ENCODE results near the gene CREG2. TPM values are rescaled to one million over a fixed set of nuclear protein-coding genes. Genes with fewer than 3 reads are reported as not detected.
A peak's percentile ranks its signal among the peaks of the same experiment; 100 is the strongest.

CREG2 gene
- total RNA-seq, 1 experiment from 2014 or later, result not detected

DNA sequence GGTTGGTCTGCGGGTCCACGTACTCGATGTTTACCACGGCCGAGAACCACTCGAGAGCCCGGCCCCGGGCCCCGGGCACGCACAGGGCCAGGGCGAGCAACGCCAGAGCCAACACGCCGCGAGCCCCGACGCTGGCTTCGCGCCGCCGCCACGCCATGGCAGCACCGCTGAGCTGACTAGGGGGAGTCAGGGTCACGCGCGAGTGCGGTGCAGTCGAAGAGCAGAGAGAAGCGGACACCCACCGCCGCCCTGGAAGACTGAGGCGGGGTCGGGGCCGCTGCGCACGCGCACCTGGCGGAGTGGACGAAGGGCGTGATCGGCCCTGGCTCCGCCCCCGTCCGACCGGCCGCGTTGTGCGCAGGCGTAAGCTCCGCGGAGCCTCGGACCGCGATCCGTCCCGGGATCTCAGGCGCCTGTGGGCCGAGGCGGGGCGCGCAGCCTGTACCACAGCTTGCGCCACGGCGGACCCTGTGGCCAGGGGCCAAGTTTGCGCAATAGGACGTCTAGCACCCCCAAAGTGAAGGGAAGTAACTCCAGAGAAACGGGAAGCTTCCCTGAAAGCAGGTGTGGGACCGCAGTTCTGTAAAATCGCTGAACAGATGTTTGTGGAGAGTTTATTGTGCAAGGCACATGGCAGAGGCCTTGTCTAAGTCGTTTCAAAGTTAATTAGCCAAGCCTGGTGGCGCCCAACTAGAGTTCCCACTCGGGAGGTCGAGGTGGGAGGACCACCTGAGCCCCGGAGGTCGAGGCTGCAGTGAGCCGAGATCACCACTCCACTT lies 78.7 kb downstream of the CREG2 start, which contains the start of gene RNF149:
Gene RNF149 (minus strand): TSS at position 270 of the 779 bp plus-strand sequence. CDS start 113 bp downstream, at position 157.
- peak; percentile 93 for DNase-seq (ENCODE audit: low spot score)

DNA sequence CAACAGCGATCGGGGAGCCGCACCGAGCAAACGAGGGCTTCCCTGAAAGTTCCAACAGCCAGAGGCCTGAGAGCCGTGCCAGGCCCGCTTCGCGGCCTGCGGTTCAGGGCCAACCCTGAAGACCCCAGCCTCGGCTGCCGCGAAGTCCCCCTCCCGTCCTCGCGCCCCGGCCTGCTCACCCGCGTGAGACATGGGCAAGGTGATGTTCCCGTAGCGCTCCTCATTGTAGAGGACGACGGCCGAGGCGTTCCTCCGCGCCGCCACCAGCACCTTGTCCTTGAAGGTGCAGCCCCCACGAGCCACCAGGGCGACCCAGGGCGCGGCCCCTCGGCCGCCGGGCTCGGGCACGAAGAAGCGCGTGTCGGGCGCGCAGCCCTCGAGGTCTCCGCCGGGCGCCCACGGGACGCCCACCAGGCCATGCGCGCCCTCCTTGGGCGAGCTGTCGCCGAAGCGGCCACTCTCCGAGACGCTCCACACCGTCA lies 79.3 kb downstream of the CREG2 start:
- DNase-seq (ENCODE audit: low spot score), result peak; percentile 26

- peak; percentile 41 for DNase-seq (ENCODE audit: low spot score)
Observed at GRCh38 chr2:101307503-101307902, 79.8 kb downstream of the CREG2 start.

GRCh38 chr2:101306410-101306809 lies 80.9 kb downstream of the CREG2 start:
- no peak for DNase-seq (ENCODE audit: low spot score)

GRCh38 chr2:101305492-101306078 lies 81.7 kb downstream of the CREG2 start:
- DNase-seq (ENCODE audit: low spot score), result peak; percentile 3

- DNase-seq (ENCODE audit: low spot score), result no peak
Observed at GRCh38 chr2:101305035-101305434, 82.3 kb downstream of the CREG2 start.

DNA sequence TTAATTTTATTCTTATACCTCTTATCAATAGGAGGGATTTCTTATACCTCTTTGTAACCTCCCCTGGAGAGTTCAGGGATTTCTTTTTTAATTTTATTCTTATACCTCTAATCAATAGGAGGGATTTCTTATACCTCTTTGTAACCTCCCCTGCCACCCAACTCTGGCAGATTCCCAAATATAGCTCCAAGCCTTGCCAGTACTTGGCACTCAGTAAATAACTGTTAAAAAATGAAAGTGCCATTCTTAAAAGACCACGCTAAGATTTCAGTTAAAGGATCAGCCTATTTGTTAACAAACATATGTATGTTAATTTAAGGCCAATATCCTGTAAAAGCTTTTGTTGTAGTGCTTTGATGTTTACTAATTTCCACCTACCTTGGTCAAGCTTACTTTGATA lies 83.6 kb downstream of the CREG2 start:
- DNase-seq (ENCODE audit: low spot score), result no peak

GRCh38 chr2:101302016-101302415 lies 85.3 kb downstream of the CREG2 start:
- DNase-seq (ENCODE audit: low spot score), result peak; percentile 17

DNA sequence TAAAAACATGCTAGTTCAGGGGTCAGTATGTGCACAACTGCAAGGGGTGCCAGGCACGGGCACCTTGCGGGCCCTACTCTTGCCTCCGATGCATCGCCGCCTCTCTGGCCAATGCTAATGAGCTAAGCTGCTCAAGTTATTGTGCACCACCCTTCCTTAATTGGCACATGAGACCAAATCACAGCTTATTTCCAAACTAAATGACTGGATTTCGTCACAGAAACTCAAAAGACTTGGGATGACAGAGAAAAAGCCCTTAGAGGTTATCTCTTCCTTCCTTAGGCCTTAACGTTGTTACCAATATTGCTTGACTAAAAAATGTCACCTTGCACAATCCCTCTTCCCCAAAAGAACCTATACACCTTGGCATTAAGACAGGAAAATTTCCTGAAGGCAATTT lies 86.5 kb downstream of the CREG2 start:
- DNase-seq (ENCODE audit: low spot score), result no peak

DNA sequence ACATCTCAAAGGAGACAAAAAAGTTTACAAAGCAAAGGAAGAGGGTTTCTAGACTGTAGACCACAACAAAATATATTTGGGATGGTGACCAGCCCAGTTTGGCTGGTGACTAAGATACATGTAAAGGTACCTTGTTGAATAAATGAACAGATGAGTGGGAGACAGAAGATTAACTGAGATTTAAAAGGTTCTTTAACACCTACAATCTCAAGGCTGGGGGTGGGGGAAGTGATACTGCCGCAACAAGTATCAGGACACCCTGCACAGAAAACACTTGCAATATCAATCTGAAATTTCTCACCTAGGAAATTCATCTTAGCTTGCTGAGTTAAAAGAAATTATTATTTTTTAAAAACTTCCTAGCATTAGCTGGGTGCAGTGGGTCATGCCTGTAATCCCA lies 87.1 kb downstream of the CREG2 start:
- no peak for DNase-seq (ENCODE audit: low spot score)

DNA sequence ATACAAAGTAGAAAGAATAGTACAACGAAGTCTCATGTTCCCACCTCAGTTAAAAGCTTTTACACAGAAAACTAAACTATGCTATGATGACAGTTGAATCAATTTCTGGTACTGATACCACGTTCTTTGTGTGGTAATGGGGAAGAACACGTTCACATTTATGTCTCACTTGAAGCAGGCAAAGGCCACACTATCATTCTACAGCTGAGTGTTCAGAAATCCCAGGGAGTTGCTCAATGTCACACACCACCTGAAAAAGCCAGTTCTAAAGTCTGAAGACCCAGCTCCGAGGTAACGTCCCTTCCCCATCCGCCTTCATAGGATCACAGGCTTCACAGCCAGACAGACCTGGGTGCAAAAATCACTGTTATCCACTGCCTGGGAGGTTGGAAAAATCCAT lies 87.7 kb downstream of the CREG2 start:
- no peak for DNase-seq (ENCODE audit: low spot score)

DNA sequence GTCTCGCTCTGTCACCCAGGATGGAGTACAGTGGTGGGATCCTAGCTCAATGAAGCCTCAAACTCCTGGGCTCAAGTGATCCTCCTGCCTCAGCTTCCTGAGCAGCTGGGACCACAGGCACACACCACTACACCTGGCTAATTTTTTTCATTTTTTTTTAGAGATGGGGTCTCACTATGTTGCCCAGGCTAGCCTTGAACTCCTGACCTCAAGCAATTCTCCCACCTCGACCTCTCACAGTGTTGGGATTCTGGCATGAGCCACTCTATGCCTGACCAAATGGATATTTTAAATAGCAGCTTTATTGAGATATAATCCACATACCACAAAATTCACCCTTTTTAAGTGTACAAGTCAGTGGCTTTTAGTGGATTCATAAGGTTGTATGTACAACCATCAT lies 89.9 kb downstream of the CREG2 start:
- no peak for DNase-seq (ENCODE audit: low spot score)

GRCh38 chr2:101296371-101296770 lies 90.9 kb downstream of the CREG2 start:
- DNase-seq (ENCODE audit: low spot score), result no peak

GRCh38 chr2:101295895-101296294 lies 91.4 kb downstream of the CREG2 start:
- DNase-seq (ENCODE audit: low spot score), result no peak

Small RNA genes lying within 50 kb of the gene (small RNA-seq; reads per million reads assigned to genes)
- not detected for gene MIR5696

Other genes with a start within 250 kb of the CREG2 start
- 30.3 and 33.4 TPM in 2 replicates for gene TBC1D8, start 236.1 kb downstream of the CREG2 start, total RNA-seq (2014; rRNA removed; shearing (Covaris generic))
- gene CNOT11, start 134.6 kb downstream of the CREG2 start, total RNA-seq (2014; rRNA removed; shearing (Covaris generic)), result 64.9 and 68.6 TPM in 2 replicates
- 51.2 and 53.8 TPM in 2 replicates for gene RNF149, start 78.8 kb downstream of the CREG2 start, total RNA-seq (2014; rRNA removed; shearing (Covaris generic))
- not detected in 2 replicates for gene RFX8, start 87.6 kb upstream of the CREG2 start, total RNA-seq (2014; rRNA removed; shearing (Covaris generic))